ENCODE results near the gene TNIK.

DNA sequence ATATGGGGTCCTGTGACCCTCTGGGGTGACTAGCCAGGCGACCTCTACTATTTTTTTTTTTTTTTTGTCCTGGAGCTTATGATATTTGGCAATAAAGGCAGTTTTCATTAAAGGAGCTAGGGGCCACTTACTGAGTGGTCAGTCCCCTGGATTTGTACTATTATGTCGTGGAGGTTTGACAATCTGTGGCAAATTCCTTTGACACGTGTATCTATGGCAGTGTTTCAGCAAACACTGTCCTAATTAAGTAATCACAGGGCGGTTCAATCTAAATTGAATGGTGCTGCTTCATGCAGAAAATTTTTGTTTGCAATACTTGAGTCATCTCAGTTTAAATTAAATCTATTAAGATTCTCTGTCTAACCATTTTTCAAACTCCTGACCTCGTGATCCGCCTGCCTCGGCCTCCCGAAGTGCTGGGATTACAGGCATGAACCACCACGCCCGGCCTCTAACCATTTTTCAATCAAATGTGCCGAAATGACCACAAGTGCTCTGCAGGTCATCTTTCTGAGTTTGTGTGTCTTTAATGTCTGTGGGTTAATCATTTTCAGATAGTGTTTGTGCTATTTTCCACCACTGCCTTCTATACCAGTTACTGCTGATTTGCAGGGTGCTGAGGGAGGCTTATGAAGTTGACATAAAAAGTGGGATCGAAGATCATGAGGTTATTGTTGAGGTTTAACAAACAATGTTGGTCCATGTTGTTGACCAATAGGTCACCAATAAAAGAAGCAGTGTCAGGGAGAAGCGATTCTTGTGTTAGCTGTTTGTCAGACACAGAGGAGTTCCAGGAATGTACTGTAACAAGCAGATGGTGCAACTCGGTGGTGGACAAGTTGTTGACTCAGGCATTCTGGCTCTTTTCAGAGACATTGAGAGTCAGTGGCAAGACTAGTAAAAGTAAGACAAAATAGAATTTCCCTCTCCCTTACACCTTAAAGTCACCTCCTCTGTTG lies 415.1 kb downstream of the TNIK start:
- TF ChIP-seq, protein P1, sequence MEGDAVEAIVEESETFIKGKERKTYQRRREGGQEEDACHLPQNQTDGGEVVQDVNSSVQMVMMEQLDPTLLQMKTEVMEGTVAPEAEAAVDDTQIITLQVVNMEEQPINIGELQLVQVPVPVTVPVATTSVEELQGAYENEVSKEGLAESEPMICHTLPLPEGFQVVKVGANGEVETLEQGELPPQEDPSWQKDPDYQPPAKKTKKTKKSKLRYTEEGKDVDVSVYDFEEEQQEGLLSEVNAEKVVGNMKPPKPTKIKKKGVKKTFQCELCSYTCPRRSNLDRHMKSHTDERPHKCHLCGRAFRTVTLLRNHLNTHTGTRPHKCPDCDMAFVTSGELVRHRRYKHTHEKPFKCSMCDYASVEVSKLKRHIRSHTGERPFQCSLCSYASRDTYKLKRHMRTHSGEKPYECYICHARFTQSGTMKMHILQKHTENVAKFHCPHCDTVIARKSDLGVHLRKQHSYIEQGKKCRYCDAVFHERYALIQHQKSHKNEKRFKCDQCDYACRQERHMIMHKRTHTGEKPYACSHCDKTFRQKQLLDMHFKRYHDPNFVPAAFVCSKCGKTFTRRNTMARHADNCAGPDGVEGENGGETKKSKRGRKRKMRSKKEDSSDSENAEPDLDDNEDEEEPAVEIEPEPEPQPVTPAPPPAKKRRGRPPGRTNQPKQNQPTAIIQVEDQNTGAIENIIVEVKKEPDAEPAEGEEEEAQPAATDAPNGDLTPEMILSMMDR (CRISPR knock-in tag; IDR thresholded peaks at IDR 0.05): no peak; the same call in 1 of the 2 replicates
- TF ChIP-seq STAG1 (CRISPR knock-in tag; IDR thresholded peaks at IDR 0.05): peak; percentile 41
- 0 out of 2 replicates have a peak, but pooled peaks have one; percentile 83 for TF ChIP-seq ZNF558 (CRISPR knock-in tag; IDR thresholded peaks at IDR 0.05; ENCODE audit: borderline replicate concordance)
- TF ChIP-seq ZMAT3 (CRISPR knock-in tag; conservative IDR thresholded peaks at IDR 0.05): peak; percentile 84
- TF ChIP-seq, protein P2, sequence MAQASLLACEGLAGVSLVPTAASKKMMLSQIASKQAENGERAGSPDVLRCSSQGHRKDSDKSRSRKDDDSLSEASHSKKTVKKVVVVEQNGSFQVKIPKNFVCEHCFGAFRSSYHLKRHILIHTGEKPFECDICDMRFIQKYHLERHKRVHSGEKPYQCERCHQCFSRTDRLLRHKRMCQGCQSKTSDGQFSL (CRISPR knock-in tag; IDR thresholded peaks at IDR 0.05): no peak
- peak; percentile 99 for TF ChIP-seq KDM4B (CRISPR knock-in tag; IDR thresholded peaks at IDR 0.05)
- TF ChIP-seq ZKSCAN1 (IDR thresholded peaks at IDR 0.05; ENCODE audit: low read length): peak; percentile 38; the same call in 1 of the 2 replicates
- TF ChIP-seq, protein P3, sequence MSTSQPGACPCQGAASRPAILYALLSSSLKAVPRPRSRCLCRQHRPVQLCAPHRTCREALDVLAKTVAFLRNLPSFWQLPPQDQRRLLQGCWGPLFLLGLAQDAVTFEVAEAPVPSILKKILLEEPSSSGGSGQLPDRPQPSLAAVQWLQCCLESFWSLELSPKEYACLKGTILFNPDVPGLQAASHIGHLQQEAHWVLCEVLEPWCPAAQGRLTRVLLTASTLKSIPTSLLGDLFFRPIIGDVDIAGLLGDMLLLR (CRISPR knock-in tag; IDR thresholded peaks at IDR 0.05): no peak
- TF ChIP-seq FOSL2 (CRISPR knock-in tag; IDR thresholded peaks at IDR 0.05): peak; percentile 96
- TF ChIP-seq, protein P4, sequence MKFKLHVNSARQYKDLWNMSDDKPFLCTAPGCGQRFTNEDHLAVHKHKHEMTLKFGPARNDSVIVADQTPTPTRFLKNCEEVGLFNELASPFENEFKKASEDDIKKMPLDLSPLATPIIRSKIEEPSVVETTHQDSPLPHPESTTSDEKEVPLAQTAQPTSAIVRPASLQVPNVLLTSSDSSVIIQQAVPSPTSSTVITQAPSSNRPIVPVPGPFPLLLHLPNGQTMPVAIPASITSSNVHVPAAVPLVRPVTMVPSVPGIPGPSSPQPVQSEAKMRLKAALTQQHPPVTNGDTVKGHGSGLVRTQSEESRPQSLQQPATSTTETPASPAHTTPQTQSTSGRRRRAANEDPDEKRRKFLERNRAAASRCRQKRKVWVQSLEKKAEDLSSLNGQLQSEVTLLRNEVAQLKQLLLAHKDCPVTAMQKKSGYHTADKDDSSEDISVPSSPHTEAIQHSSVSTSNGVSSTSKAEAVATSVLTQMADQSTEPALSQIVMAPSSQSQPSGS (CRISPR knock-in tag; IDR thresholded peaks at IDR 0.05): peak; percentile 95
- TF ChIP-seq, protein P5, sequence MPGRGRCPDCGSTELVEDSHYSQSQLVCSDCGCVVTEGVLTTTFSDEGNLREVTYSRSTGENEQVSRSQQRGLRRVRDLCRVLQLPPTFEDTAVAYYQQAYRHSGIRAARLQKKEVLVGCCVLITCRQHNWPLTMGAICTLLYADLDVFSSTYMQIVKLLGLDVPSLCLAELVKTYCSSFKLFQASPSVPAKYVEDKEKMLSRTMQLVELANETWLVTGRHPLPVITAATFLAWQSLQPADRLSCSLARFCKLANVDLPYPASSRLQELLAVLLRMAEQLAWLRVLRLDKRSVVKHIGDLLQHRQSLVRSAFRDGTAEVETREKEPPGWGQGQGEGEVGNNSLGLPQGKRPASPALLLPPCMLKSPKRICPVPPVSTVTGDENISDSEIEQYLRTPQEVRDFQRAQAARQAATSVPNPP (CRISPR knock-in tag; IDR thresholded peaks at IDR 0.05): peak; percentile 82
- TF ChIP-seq JUND (CRISPR knock-in tag; IDR thresholded peaks at IDR 0.05): peak; percentile 85
- TF ChIP-seq, protein P6, sequence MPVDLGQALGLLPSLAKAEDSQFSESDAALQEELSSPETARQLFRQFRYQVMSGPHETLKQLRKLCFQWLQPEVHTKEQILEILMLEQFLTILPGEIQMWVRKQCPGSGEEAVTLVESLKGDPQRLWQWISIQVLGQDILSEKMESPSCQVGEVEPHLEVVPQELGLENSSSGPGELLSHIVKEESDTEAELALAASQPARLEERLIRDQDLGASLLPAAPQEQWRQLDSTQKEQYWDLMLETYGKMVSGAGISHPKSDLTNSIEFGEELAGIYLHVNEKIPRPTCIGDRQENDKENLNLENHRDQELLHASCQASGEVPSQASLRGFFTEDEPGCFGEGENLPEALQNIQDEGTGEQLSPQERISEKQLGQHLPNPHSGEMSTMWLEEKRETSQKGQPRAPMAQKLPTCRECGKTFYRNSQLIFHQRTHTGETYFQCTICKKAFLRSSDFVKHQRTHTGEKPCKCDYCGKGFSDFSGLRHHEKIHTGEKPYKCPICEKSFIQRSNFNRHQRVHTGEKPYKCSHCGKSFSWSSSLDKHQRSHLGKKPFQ (CRISPR knock-in tag; IDR thresholded peaks at IDR 0.05; ENCODE audit: insufficient replicate concordance): peak; percentile 49
- TF ChIP-seq SRF (IDR thresholded peaks at IDR 0.05; ENCODE audit: low read depth, low read length): no peak

Measured in HepG2 (cell line).